ENCODE data around the gene NMUR1.

Gene NMUR1

GRCh38 chr2:231486851-231487596 lies 43.2 kb downstream of the NMUR1 start:
- DNase-seq (ENCODE audit: low read depth in 2 of 2): no peak

- DNase-seq (ENCODE audit: low read depth in 2 of 2): peak in 1 of 2 donors; percentile 29
Observed at GRCh38 chr2:231483398-231484329, 46.6 kb downstream of the NMUR1 start.

GRCh38 chr2:231482806-231483391 lies 47.3 kb downstream of the NMUR1 start:
- peak; percentile 70 to 76 for DNase-seq (ENCODE audit: low read depth in 2 of 2)

- DNase-seq (ENCODE audit: low read depth in 2 of 2): no peak
Observed at GRCh38 chr2:231480781-231481180, 49.5 kb downstream of the NMUR1 start.

- DNase-seq (ENCODE audit: low read depth in 2 of 2): no peak
Observed at GRCh38 chr2:231479455-231479854, 50.8 kb downstream of the NMUR1 start.

GRCh38 chr2:231476920-231477319 lies 53.3 kb downstream of the NMUR1 start:
- DNase-seq (ENCODE audit: low read depth in 2 of 2): no peak

- no peak for DNase-seq (ENCODE audit: low read depth in 2 of 2)
Observed at GRCh38 chr2:231475965-231476364, 54.3 kb downstream of the NMUR1 start.
